ENCODE measurements around the gene ACSS3.
"Not testable (repeated sequence)": the region's sequence is repeated elsewhere in the genome, so short reads cannot be mapped to it uniquely, and the experiment has no call there.

ACSS3 gene

DNA sequence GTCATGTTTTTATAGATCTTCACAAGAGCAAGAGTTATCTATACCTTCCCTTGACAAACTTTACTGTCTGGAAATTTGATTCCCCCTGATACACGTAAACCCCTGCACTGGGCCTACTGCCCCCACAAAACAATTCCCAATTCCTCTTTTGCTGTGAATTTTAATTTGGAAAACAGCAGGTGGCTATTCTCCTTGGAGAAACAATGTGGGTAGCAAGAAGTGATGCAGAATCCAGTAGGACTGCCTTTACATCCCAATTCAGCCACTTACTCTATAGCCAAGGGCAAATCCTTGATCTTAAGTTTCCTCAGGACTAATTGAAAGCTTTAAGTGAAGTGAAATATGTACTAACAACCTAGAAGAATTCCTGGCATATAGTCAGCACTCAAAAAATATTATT, 129.3 kb downstream of the ACSS3 start:
- no peak overlapping the region for H2AFZ ChIP-seq (ENCODE audit: low read depth, low read length)
- no peak overlapping the region for H3K27ac ChIP-seq (ENCODE audit: low read length)
- H4K20me1 ChIP-seq (ENCODE audit: insufficient read depth, low read length): no peaks in the 10 kb centered on the region
- no peak overlapping the region for H3K4me3 ChIP-seq (ENCODE audit: low read length)
- no peaks in the 10 kb centered on the region for H3K27me3 ChIP-seq (ENCODE audit: low read depth, low read length)
- no peak overlapping the region for H3K9ac ChIP-seq (ENCODE audit: low read length)
- TF ChIP-seq EZH2phosphoT487 (IDR thresholded peaks at IDR 0.05; ENCODE audit: low read depth): no peak
- TF ChIP-seq, protein P1, sequence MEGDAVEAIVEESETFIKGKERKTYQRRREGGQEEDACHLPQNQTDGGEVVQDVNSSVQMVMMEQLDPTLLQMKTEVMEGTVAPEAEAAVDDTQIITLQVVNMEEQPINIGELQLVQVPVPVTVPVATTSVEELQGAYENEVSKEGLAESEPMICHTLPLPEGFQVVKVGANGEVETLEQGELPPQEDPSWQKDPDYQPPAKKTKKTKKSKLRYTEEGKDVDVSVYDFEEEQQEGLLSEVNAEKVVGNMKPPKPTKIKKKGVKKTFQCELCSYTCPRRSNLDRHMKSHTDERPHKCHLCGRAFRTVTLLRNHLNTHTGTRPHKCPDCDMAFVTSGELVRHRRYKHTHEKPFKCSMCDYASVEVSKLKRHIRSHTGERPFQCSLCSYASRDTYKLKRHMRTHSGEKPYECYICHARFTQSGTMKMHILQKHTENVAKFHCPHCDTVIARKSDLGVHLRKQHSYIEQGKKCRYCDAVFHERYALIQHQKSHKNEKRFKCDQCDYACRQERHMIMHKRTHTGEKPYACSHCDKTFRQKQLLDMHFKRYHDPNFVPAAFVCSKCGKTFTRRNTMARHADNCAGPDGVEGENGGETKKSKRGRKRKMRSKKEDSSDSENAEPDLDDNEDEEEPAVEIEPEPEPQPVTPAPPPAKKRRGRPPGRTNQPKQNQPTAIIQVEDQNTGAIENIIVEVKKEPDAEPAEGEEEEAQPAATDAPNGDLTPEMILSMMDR (IDR thresholded peaks at IDR 0.05; ENCODE audit: low read depth, low read length): no peak
- no peaks in the 10 kb centered on the region for H3K79me2 ChIP-seq (ENCODE audit: low read length)
- H3K9me3 ChIP-seq (ENCODE audit: insufficient read depth, low read length): no peaks in the 10 kb centered on the region
- H3K4me2 ChIP-seq (ENCODE audit: low read length): no peak overlapping the region
- H3K36me3 ChIP-seq (replicated peaks; ENCODE audit: low read depth, low read length): no peaks in the 10 kb centered on the region
- H3K4me1 ChIP-seq (ENCODE audit: low read length): no peaks in the 10 kb centered on the region

DNA sequence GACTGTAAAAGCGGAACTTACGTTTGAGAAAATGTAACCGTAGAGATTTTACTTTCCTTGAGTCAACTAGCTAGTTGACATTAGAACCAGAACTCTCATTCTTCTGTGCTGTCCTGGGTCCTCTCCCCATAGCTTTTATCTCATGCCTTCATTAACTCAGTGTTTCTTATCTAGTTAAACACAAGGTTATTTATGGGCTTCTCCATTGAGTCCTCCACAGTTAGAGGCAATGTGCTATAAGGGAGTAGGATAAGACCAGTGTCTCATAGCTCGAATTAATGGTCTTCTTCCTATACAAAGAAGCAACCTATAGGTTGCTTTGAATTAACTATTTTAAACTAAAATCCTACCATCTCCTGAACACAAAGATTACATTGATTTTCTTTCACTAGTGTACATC, 129.8 kb downstream of the ACSS3 start:
- Histone ChIP-seq H3K4me2 (ENCODE audit: low read length) (no peak overlapping the region), H3K4me3 (ENCODE audit: low read length) (no peak overlapping the region), H3K9ac (ENCODE audit: low read length) (no peak overlapping the region), H2AFZ (ENCODE audit: low read depth, low read length) (no peak overlapping the region), H3K79me2 (ENCODE audit: low read length) (no peaks in the 10 kb centered on the region), H4K20me1 (ENCODE audit: insufficient read depth, low read length) (no peaks in the 10 kb centered on the region), H3K27me3 (ENCODE audit: low read depth, low read length) (no peaks in the 10 kb centered on the region), H3K9me3 (ENCODE audit: insufficient read depth, low read length) (no peaks in the 10 kb centered on the region), H3K4me1 (ENCODE audit: low read length) (no peaks in the 10 kb centered on the region), H3K36me3 (replicated peaks; ENCODE audit: low read depth, low read length) (no peaks in the 10 kb centered on the region), H3K27ac (ENCODE audit: low read length) (no peak overlapping the region)
- TF ChIP-seq, protein P1 (IDR thresholded peaks at IDR 0.05; ENCODE audit: low read depth, low read length): no peak

DNA sequence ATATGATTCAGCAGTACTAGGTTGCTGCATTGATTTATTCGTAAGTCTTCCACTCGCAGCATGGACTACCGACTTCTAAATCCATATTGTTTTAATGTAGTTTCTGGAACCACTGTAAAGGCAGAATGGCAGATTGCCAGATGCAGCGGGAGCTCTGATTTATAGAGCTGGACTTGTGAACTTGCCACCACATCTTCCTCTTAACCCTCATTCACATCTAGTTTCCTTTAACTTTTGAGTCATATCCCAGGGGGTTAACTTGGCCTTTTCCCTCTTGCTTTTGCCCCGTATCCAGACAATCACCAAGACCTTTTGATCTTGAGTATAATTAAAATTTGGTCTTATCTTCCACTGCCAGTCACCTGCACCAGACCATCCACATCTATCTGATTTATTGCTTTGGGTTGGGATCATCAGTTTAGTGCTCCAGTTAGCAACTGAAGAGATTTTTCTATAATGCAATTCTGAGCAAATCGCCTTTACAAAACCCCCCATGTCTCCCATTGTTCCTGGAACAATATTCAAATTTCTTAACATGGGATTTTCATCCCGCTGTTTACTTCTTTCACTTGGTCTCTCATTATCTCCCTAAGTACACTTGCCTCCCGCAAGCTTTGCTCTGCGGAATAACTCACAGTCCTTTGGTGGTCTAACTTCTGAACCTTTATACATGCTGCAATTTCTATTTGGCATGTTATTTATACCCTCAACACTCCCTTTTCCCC, 130.5 kb downstream of the ACSS3 start:
- Histone ChIP-seq H3K27ac (ENCODE audit: low read length) (no peak overlapping the region), H3K79me2 (ENCODE audit: low read length) (no peaks in the 10 kb centered on the region), H2AFZ (ENCODE audit: low read depth, low read length) (no peak overlapping the region), H3K9ac (ENCODE audit: low read length) (no peak overlapping the region), H3K9me3 (ENCODE audit: insufficient read depth, low read length) (no peaks in the 10 kb centered on the region), H3K4me3 (ENCODE audit: low read length) (no peak overlapping the region), H3K4me1 (ENCODE audit: low read length) (no peaks in the 10 kb centered on the region), H3K36me3 (replicated peaks; ENCODE audit: low read depth, low read length) (no peaks in the 10 kb centered on the region), H3K4me2 (ENCODE audit: low read length) (no peak overlapping the region), H4K20me1 (ENCODE audit: insufficient read depth, low read length) (no peaks in the 10 kb centered on the region), H3K27me3 (ENCODE audit: low read depth, low read length) (no peaks in the 10 kb centered on the region)
- TF ChIP-seq, protein P1 (IDR thresholded peaks at IDR 0.05; ENCODE audit: low read depth, low read length): no peak
- no peak for TF ChIP-seq EZH2phosphoT487 (IDR thresholded peaks at IDR 0.05; ENCODE audit: low read depth)

DNA sequence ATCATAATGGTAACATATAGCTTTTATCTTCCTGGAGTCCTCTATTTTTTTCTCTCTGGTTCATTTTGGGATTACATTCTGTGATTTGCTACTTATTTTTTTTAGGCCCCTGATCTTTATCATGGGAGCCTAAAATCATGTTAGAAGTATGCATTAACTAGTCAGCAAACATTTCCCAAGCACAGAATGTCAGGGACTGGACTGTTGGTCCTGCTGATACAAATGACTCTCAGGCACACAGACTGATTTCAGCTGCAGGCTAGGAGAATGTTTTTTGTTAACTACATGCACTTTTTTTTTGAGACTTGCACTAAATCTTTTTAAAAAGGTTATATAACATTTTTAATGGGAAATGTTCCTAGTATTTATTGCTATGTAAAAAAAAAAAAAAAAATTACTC, 131.1 kb downstream of the ACSS3 start:
- no peaks in the 10 kb centered on the region for H4K20me1 ChIP-seq (ENCODE audit: insufficient read depth, low read length)
- H3K9me3 ChIP-seq (ENCODE audit: insufficient read depth, low read length): no peaks in the 10 kb centered on the region
- no peak overlapping the region for H3K9ac ChIP-seq (ENCODE audit: low read length)
- no peaks in the 10 kb centered on the region for H3K4me1 ChIP-seq (ENCODE audit: low read length)
- H3K79me2 ChIP-seq (ENCODE audit: low read length): no peaks in the 10 kb centered on the region
- TF ChIP-seq, protein P1 (IDR thresholded peaks at IDR 0.05; ENCODE audit: low read depth, low read length): no peak
- no peak for TF ChIP-seq EZH2phosphoT487 (IDR thresholded peaks at IDR 0.05; ENCODE audit: low read depth)
- no peak overlapping the region for H3K4me3 ChIP-seq (ENCODE audit: low read length)
- H2AFZ ChIP-seq (ENCODE audit: low read depth, low read length): no peak overlapping the region
- no peak overlapping the region for H3K27ac ChIP-seq (ENCODE audit: low read length)
- H3K27me3 ChIP-seq (ENCODE audit: low read depth, low read length): no peaks in the 10 kb centered on the region
- no peaks in the 10 kb centered on the region for H3K36me3 ChIP-seq (replicated peaks; ENCODE audit: low read depth, low read length)
- no peak overlapping the region for H3K4me2 ChIP-seq (ENCODE audit: low read length)

DNA sequence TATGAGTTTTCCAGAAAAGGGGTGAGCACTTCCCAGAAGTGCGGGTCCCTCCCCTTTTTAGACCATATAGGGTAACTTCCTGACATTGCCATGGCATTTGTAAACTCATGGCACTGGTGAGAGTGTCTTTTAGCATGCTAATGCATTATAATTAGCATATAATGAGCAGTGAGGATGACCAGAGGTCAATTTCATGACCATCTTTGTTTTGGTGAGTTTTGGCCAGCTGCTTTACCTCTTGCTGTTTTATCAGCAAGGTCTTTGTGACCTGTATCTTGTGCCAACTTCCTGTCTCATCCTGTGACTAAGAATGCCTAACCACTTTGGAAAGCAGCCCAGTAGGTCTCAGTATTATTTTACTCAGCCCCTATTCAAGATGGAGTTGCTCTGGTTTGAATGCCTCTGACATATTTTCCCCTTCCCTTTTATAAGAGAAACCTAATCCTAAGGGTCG, 131.9 kb downstream of the ACSS3 start:
- H3K9ac ChIP-seq (ENCODE audit: low read length): not testable (repeated sequence)

More for the DNA sequence above, 131.9 kb downstream of the ACSS3 start:
- not testable (repeated sequence) for H3K36me3 ChIP-seq (replicated peaks; ENCODE audit: low read depth, low read length); H3K4me2 ChIP-seq (ENCODE audit: low read length); H3K79me2 ChIP-seq (ENCODE audit: low read length); H3K4me1 ChIP-seq (ENCODE audit: low read length); H3K27me3 ChIP-seq (ENCODE audit: low read depth, low read length); H3K9me3 ChIP-seq (ENCODE audit: insufficient read depth, low read length); H2AFZ ChIP-seq (ENCODE audit: low read depth, low read length); H4K20me1 ChIP-seq (ENCODE audit: insufficient read depth, low read length); H3K27ac ChIP-seq (ENCODE audit: low read length); H3K4me3 ChIP-seq (ENCODE audit: low read length)

Measured in OCI-LY3 (cell line).